Measurements from ENCODE around the gene RBM6. TPM values are rescaled to one million over a fixed set of nuclear protein-coding genes. Genes with fewer than 3 reads are reported as not detected.

The RBM6 gene
- total RNA-seq, 1 experiment from 2014 or later: 58.3 TPM

GRCh38 chr3:50124800-50125178, 184.8 kb downstream of the RBM6 start (continued):
- TF ChIP-seq, protein P1, sequence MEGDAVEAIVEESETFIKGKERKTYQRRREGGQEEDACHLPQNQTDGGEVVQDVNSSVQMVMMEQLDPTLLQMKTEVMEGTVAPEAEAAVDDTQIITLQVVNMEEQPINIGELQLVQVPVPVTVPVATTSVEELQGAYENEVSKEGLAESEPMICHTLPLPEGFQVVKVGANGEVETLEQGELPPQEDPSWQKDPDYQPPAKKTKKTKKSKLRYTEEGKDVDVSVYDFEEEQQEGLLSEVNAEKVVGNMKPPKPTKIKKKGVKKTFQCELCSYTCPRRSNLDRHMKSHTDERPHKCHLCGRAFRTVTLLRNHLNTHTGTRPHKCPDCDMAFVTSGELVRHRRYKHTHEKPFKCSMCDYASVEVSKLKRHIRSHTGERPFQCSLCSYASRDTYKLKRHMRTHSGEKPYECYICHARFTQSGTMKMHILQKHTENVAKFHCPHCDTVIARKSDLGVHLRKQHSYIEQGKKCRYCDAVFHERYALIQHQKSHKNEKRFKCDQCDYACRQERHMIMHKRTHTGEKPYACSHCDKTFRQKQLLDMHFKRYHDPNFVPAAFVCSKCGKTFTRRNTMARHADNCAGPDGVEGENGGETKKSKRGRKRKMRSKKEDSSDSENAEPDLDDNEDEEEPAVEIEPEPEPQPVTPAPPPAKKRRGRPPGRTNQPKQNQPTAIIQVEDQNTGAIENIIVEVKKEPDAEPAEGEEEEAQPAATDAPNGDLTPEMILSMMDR (IDR thresholded peaks at IDR 0.05 in 2 of 3, conservative IDR thresholded peaks at IDR 0.05 in 1 of 3; ENCODE audit: borderline replicate concordance in 1 of 3, insufficient read depth in 1 of 3, low read depth in 2 of 3, low read length in 2 of 3): no peak

DNA sequence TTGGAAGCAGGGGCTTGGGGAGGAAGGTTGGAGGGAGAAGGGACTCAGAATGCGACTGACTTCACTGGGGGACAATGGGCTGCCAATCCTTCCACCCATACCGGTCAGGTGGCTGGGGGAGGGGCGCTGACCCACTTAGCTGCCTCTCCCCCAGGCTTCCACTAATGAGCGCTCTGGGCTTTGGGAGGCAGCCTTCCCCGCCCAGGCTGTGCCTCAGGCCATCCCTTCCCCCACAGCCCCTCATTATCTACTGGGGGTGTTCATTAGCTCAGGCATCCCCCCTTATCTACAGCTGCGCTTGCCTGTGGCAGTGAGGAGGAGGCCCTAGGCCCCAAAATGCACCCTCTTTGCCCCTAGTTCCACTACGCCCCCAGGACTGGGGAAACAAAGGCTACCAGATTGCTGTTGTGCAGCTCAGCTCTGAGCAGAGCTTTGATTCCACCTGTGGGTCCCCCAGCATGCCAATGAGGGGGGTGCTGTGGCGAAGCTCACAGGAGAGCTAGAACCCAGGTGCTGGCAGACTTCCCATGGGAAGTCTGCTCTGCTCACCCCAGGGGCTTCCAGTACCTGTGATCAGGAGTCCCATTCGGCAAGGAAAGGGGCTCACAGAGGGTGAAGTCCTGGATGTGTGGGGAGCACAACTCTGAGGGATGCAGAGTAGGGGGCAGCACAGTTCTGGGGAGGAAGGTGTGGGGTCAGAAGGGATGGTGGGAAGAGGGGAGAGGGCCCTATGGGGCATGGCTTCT, 185.8 kb downstream of the RBM6 start:
- H3K36me3 ChIP-seq (ENCODE audit: control insufficient read depth in 1 of 2, insufficient read depth in 2 of 2, low read length in 2 of 2): peaks cover 0 to under 1% of the 10 kb centered on the region in 2 experiments; a peak in 1 of 4 replicates
- H3K9me3 ChIP-seq (ENCODE audit: control insufficient read depth in 1 of 2, insufficient read depth in 1 of 2, low read depth in 1 of 2, low read length in 2 of 2): no peaks in the 10 kb centered on the region
- ATAC-seq: no peak
- intact Hi-C loops (cut with micrococcal nuclease): no loop called here
- no peaks in the 10 kb centered on the region for H3K79me2 ChIP-seq (ENCODE audit: insufficient read depth, low read length)
- no TSS peak for BruUV-seq (replicated peaks)
- H4K20me1 ChIP-seq (ENCODE audit: insufficient read depth): no peaks in the 10 kb centered on the region
- no peaks in the 10 kb centered on the region for H3K27me3 ChIP-seq (ENCODE audit: insufficient read depth, low read length)
- no peak for DNase-seq (ENCODE audit: low read depth, low spot score)
- H3K9ac ChIP-seq (ENCODE audit: low read length): no peak overlapping the region
- H3K4me1 ChIP-seq (ENCODE audit: control insufficient read depth in 1 of 2, insufficient read depth in 2 of 2, low read length in 2 of 2): no peaks in the 10 kb centered on the region
- H2AFZ ChIP-seq (ENCODE audit: low read depth, low read length, poor library complexity, severe bottlenecking): no peak overlapping the region
- no peak overlapping the region for H3K27ac ChIP-seq (ENCODE audit: low read depth, low read length)
- H3K9me2 ChIP-seq (ENCODE audit: insufficient read depth): no peaks in the 10 kb centered on the region
- ChIA-PET RAD21 (ENCODE audit: low non-redundant PET in 1 of 2, low total read pairs in 2 of 2, uncharacterized antibody in 2 of 2, unreplicated experiment in 2 of 2) (no interaction called here), CTCF (no interaction called here), POLR2A (no interaction called here)
- H3K4me2 ChIP-seq (ENCODE audit: low read length): no peak overlapping the region
- no peak overlapping the region for H3K4me3 ChIP-seq (replicated peaks in 1 of 2; ENCODE audit: low read depth in 1 of 2, low read length in 2 of 2)
- no peak for TF ChIP-seq POLR2AphosphoS5 (IDR thresholded peaks at IDR 0.05; ENCODE audit: low read depth, low read length)
- no peak for TF ChIP-seq MAX (IDR thresholded peaks at IDR 0.05)
- TF ChIP-seq ZNF274 (IDR thresholded peaks at IDR 0.05; ENCODE audit: low read depth, low read length): no peak
- TF ChIP-seq SIN3A (IDR thresholded peaks at IDR 0.05; ENCODE audit: low read depth): no peak
- no peak for TF ChIP-seq EZH2 (IDR thresholded peaks at IDR 0.05)
